CD4-positive, alpha-beta T cell treated with Interleukin-10 for 1 hour (primary cell): ENCODE measurements around the gene TSHZ2.

ENCODE experiments used
- DNase-seq: peaks from one replicate; pipeline ENCODE4 v3.0.0-alpha.2; 2020

The TSHZ2 gene

GRCh38 chr20:53138454-53139262 is 166.5 kb downstream of the TSHZ2 start:
- no peak for DNase-seq

- no peak for DNase-seq
Observed at GRCh38 chr20:53141201-53142050, 169.3 kb downstream of the TSHZ2 start.

- no peak for DNase-seq
Observed at GRCh38 chr20:53142225-53143127, 170.3 kb downstream of the TSHZ2 start.

- DNase-seq, result no peak
Observed at GRCh38 chr20:53146201-53146891, 174.2 kb downstream of the TSHZ2 start.

GRCh38 chr20:53148771-53149147 is 176.6 kb downstream of the TSHZ2 start:
- no peak for DNase-seq

- no peak for DNase-seq
Observed at GRCh38 chr20:53149148-53149889, 177.2 kb downstream of the TSHZ2 start.

GRCh38 chr20:53149890-53150205 is 177.7 kb downstream of the TSHZ2 start:
- DNase-seq, result no peak

- no peak for DNase-seq
Observed at GRCh38 chr20:53150532-53150931, 178.4 kb downstream of the TSHZ2 start.

- no peak for DNase-seq
Observed at GRCh38 chr20:53152228-53152627, 180.1 kb downstream of the TSHZ2 start.

GRCh38 chr20:53154540-53154939 is 182.4 kb downstream of the TSHZ2 start:
- no peak for DNase-seq

- peak; percentile 37 for DNase-seq
Observed at GRCh38 chr20:53157443-53158408, 185.6 kb downstream of the TSHZ2 start.

GRCh38 chr20:53159160-53159559 is 187.0 kb downstream of the TSHZ2 start:
- DNase-seq, result no peak

GRCh38 chr20:53161073-53161472 is 188.9 kb downstream of the TSHZ2 start:
- no peak for DNase-seq

- DNase-seq, result no peak
Observed at GRCh38 chr20:53161473-53161872, 189.3 kb downstream of the TSHZ2 start.

- no peak for DNase-seq
Observed at GRCh38 chr20:53162251-53162835, 190.2 kb downstream of the TSHZ2 start.

GRCh38 chr20:53163486-53163885 is 191.3 kb downstream of the TSHZ2 start:
- no peak for DNase-seq

- no peak for DNase-seq
Observed at GRCh38 chr20:53164072-53164471, 191.9 kb downstream of the TSHZ2 start.

GRCh38 chr20:53165452-53165851 is 193.3 kb downstream of the TSHZ2 start:
- no peak for DNase-seq

- no peak for DNase-seq
Observed at GRCh38 chr20:53168491-53168890, 196.3 kb downstream of the TSHZ2 start.

- no peak for DNase-seq
Observed at GRCh38 chr20:53170196-53170595, 198.0 kb downstream of the TSHZ2 start.
